MV-4-11 (cell line): Measurements from ENCODE around the gene LDB3.

Source experiments
- DNase-seq: peaks from one replicate; lab custom pipeline; 2025; lab: John Stamatoyannopoulos, UW

LDB3 gene

DNA sequence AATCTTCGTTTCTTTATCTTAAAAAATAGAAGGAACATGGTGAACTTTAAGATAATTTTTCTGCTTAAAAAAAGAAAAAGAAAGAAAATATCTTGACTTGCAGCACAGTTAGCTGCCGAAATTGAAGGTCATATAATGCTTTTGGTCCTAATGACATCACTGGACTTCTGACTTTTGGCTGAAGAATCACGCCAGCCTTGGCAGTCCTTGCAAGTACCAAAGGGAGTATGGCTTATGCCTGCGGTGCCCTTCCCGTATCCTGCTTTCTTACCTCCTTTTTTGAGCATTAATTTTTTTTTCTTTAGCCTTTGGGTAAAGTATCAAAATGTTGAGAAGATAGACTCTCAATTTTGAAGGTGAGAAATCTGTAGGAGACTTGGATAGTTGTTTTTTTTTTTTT is 95.1 kb downstream of the LDB3 start:
- no peak for DNase-seq

DNA sequence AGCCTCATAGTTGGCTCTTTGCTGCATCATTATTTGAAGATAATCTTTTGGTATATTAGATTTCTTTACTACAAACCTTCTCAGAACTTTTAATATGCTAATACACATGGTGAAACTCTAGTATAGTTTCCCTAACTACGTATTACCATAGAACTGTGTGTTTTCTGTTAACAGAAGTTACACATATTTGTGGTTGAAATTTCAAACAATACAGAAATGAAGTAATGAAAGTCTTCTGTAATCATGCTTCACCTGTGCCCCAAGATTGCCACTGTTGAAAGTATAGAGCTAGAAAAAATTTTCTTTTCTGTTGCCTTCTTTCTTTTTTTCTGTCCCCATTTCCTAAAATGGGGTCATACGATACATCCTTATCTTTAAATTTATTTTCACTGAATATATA is 97.2 kb downstream of the LDB3 start:
- no peak for DNase-seq

GRCh38 chr10:86768412-86769062 is 100.2 kb downstream of the LDB3 start:
- DNase-seq = no peak

- DNase-seq = no peak
Measured at GRCh38 chr10:86769991-86770390, 101.7 kb downstream of the LDB3 start.

DNA sequence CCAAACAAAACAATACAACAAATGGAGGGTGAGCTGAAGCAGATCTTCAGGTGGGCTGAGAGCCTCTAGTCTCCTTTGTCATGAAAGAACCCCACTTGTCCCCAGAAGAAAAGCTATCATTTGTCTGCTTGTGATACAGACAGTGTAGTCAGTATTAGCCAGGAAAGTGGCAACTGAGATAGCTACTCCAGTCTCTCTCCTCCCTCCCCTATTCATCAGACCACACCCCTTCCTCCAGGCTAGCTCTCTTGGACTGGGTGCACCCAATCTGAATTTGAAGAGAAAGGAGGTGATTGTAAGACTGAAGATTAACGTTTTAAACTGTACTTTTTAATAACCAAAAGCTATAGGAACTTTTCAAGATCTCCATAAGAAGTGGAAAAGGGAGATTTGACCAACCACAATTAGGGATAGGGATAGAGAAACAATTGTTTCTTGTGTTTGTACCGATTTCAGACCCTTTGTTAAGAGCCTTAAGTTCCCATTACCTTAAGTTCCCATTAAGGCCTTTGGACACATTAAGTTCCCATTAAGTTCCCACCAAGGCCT is 102.2 kb downstream of the LDB3 start:
- no peak for DNase-seq

DNA sequence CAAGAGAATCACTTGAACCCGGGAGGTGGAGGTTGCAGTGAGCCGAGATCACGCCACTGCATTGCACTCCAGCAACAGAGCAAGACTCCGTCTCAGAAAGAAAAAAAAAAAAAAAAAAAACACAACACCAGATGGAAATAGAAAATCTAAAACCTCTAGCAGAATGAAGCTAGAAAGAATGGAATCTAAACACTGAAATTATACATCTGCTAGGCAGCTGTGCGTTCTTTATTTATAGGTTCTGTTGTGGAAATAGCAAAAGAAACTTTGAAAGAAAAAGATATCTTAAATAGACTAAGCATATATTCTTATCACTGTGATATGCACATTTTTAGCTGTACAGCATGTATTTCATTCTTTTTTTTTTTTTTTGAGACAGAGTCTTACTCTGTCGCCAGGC is 105.2 kb downstream of the LDB3 start:
- DNase-seq = no peak

DNA sequence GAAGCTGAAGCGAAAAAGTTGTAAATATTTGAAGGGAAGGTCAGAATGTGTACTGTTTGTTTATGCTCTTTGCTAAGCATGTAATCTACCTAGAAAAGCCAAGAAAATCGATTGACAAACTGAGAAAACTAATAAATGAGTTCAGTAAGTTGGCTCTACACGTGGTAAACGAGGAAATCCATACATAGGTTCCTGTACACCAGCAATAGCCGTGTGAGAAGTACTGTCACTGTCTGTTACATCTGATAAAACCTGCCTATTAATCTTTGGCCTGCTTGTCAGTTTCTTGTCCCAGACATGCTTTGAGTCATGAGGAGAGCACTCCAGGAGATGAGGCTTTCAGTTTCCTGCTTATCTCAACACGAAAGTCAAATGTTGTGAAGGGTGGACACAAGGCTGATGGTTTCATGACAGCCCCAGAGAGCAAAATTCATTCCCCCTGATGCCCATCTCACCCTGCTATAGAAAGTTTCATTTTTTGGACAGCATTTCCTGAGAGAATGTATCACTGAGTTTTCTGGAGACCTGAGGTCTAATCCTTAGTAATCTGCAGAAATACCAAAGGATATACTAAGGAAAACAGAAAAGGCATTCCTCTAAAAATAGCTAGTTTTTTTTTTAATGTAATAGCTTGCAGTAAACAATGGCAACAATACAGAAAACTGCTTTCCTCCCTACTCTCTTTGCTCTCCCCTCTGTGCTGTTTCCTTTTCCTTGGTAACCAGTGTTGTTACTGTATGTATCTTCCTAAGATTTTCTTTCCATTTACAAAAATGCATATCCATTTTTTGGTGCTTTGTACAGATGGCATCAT is 107.0 kb downstream of the LDB3 start:
- DNase-seq = no peak

DNA sequence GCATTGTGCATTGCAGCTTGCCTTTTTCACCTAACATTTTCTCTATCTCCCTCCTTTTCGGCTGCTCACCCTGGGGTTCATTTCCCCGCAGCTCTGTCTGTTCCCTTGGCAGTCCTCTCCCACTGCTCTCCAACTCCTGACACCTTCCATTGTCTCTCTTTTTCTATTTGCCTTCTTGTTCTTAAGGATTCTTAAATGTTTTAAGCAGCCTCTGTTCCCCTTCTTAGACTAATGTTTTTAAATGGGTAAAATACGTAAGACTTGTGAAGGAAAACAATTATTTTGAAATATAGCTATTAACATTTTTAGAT is 107.5 kb downstream of the LDB3 start:
- DNase-seq = no peak

GRCh38 chr10:86779220-86780017 is 111.1 kb downstream of the LDB3 start:
- no peak for DNase-seq

GRCh38 chr10:86782701-86783418 is 114.5 kb downstream of the LDB3 start:
- peak; percentile 17 for DNase-seq

GRCh38 chr10:86785037-86785436 is 116.7 kb downstream of the LDB3 start:
- DNase-seq = no peak
